GM21367 (cell line): Measurements from ENCODE around the gene SMARCAD1.

Source experiments
- ATAC-seq: cut with Tn5 transposase; IDR thresholded peaks from one replicate; pipeline ENCODE4 v1.9.1; 2021; ENCODE audit not compliant: unreplicated experiment

SMARCAD1 gene

GRCh38 chr4:94226763-94227162 is 19.1 kb downstream of the SMARCAD1 start:
- ATAC-seq, result no peak

- ATAC-seq, result no peak
Measured at GRCh38 chr4:94228493-94229216, 21.0 kb downstream of the SMARCAD1 start.

- ATAC-seq, result no peak
Measured at GRCh38 chr4:94232519-94232918, 24.9 kb downstream of the SMARCAD1 start.

- ATAC-seq, result no peak
Measured at GRCh38 chr4:94235825-94236224, 28.2 kb downstream of the SMARCAD1 start.

DNA sequence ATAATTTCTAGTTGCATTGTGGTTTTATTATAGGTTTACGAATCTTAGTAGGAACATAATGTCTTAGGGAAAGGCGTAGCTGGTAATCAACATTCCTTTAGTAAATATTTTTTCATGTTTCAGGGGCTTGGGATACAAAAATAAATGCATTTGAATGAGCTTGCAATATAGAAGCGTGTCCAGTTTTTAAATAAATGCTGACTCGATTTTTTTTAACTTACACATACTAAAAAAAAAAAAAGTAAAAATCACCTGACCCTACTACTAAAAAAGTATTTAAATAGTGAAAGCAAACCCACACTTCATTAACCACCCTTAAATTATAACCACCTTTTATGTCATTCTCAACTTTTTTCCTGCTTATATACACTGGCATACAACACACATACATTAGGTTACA is 29.6 kb downstream of the SMARCAD1 start:
- no peak for ATAC-seq

GRCh38 chr4:94238160-94238559 is 30.5 kb downstream of the SMARCAD1 start:
- ATAC-seq, result no peak

DNA sequence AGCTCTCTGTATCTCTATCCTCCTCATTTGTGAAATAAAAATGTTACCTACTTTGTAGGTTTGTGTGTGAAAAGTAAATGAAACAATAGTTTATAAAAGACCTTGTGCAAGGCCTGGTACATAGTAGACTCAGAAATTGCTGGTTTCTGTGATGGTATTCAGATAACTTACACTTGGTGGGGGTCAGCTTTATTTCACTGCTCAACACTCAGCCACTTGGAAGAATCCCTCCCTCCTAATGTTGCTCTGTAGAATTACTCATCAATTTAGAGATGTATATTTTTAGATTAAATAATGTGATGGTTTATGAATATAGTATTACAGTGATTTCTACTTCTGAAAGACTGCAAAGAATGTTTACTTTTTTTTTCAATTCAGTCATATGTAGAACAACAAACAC is 32.7 kb downstream of the SMARCAD1 start:
- no peak for ATAC-seq

GRCh38 chr4:94244087-94244828 is 36.6 kb downstream of the SMARCAD1 start:
- no peak for ATAC-seq

DNA sequence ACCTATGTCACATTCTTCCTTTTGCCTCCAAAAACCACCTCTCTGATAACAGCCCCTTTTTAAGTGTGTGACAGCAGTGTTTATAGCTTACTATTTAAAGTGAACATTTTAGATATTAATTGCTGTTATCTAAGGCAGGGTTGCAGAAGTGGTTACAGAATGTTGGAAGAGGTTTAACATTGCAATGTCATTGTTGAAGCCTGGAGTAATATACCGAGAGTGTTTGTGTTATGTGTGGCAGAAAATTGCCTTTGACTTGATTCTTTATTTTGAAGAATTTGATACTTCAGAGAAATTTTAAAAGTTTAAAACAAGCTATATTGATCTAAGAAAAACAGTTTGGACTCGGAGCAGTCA is 37.1 kb downstream of the SMARCAD1 start:
- ATAC-seq, result no peak

DNA sequence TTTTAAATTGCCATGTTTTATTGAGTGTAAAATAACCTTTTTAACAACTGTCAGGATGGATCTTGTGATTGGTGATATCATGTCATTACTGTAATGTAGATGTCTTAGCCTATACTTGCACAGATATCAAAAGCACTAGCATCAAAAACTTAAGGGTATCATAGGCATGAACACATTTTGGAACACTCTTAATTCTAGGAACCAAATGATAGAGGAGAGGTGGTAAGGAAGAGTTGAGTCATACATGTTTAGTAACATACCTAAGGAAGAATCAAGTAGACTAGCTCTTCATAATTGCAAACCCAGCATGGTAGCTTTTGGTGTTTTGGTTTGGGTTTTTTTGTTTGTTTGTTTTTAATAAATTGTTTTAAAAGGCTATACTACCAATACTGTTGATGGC is 43.4 kb downstream of the SMARCAD1 start:
- ATAC-seq, result no peak

DNA sequence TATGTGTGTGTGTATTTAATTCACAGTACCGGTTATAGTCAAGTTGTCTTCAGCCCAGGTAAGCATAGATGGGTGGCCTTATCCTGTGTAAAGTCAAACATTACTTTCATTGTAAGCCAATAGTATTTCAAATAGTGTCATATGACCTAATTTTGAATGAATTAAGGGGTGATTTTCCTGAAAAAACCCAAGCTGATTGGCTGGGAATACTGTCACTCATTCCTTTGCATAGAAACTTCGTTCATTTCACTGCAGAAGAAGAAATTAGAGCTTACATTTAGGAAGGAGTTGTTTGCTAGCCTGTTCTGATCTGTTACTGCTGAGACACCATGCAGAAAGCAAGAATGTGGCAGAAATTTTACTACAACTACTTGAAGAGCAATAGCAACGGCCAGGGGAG is 45.4 kb downstream of the SMARCAD1 start:
- ATAC-seq, result no peak

GRCh38 chr4:94256144-94256783 is 48.6 kb downstream of the SMARCAD1 start:
- no peak for ATAC-seq

DNA sequence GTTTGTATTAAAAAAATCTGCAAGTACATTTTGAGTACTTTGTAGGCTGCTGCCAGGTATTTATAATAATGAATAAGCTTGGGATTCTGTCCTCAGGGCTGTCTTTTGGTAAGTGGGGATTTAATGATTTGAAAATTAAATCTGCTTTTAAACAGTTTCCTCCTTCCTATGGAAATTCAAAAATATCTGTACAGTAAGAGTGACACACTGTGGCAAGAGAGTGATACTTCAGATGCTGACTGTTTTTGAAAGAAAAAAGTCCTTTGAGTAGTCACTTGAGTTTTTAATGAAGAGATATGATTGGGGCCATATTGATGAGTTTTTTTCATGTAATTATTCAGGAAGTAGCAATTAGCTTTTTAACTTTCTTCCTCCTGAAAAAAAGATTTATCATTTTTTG is 49.2 kb downstream of the SMARCAD1 start:
- ATAC-seq, result no peak

DNA sequence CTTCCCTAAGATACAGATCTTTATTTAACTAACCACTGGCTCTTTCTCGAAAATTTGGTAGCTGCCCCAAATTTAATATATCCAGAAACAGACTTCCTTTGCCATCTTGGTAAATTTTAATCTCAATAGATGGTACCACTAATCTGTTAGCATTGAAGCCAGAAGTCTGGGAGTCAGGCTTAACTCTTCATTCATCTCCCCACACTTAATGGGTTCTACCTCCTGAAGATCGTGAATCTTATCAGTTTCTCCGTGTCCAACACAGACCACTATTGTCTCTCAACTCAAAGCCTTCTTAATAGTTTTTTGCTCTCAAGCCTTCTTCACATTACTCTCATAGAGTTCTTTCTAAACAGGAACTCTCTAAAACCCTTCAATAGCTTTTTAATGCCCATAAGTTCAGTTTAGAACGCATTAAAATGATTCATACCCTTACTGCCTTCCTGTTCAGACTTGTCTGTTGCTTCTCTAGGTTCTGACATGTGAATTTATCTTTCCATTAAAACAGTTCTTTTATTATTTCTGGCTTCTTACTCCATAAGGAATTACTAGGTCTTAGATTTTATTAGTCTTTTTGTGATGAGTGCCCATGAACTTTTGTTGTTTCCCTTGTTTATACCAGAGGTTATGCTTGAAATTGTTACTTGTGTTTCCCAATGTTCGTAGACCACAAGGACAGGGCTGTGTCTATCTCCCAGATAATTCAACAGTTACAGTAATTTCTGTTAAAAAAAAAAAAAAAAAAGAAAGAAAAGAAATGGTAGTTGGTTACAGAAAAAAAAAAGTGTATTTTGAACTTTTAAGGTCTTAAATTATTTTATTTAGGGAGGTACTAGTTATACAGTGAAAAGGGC is 54.7 kb downstream of the SMARCAD1 start:
- ATAC-seq, result no peak

DNA sequence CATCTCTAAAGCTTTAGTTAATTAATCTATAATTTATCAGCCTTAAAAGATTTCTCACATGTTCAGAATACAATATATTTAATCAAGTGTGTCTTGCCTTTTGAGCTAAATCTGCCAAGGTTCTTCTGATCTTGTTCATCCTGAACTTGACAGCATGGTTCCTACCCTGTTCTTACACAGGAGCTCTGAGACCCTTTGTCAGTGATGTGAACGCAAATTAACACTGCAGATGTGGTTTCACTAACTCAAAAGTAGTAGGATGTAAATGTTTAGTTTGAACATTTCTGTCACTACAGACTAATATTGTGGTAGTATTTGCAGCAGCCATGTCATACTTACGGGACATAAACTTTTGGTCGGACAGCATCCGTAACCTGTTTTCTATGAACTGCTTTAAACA is 59.4 kb downstream of the SMARCAD1 start:
- ATAC-seq, result no peak

- no peak for ATAC-seq
Measured at GRCh38 chr4:94271248-94271647, 63.6 kb downstream of the SMARCAD1 start.

DNA sequence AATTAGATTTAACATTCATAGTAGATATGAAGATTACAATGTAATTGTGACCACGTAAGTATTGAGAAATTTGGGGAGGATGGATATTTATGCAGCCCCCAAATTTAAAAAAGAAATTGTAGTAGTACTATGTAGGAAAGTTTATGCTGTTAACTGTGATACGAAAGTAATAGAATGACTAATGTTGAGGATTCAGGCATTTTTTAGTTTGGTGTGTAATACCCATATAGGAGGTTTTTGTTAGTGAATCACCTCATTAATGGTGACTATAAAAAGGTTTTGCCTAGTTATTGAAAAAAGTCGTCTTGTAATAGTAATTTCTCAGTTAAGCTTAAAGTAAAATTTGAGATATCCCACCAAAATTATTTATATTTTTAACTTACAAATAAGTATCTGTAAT is 67.2 kb downstream of the SMARCAD1 start:
- ATAC-seq, result no peak

DNA sequence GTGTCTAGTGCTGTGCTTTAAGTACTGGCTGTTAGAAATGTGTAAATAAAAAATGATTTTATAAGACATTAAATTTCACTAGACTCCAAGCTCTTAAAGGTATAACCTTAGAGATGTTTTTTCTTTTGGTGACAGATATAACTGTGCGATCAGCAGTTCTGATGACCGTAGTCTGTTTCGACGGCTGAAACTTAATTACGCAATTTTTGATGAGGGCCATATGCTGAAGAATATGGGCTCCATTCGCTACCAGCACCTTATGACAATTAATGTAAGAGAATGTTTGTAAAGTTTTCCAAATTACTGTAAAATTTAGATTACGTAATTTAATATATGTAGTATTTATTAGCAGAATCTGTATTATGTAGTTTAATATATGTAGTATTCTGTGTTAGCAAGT is 68.5 kb downstream of the SMARCAD1 start:
- ATAC-seq, result no peak

DNA sequence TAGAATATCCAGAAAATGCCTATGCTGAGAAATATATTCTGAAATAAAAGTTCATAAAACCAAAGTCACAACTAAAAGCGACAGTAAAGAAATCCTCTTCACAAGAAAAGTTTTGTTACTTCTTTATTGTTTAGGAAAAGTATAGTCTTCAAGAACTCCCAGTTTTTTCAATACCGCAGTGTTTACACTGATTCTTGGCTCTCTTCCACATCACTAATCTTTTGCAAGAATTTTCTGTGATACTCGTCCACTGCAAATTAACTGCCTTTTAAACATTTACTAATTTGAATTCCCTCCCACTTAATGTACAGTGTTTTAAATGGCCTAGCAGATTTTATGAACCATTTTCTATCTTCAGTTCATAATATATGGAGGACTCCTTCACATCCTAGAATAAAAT is 69.9 kb downstream of the SMARCAD1 start:
- ATAC-seq, result no peak

DNA sequence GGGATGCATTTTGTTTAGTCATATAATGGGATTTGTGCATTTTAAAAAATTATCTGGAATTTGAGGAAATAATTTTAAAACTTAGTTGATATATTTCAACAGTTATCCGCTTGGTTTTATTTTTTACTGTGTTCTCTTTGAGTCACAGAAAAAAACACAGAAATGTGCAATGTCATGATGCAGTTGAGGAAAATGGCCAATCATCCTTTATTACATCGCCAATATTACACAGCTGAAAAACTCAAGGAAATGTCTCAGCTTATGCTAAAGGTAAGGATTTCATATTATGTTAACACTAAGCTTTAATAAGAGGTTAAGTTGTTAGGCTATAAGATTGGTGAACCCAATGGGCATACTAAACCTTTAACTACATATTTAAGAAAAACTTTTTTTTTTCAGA is 71.1 kb downstream of the SMARCAD1 start:
- no peak for ATAC-seq

- no peak for ATAC-seq
Measured at GRCh38 chr4:94284889-94285288, 77.2 kb downstream of the SMARCAD1 start.
